ENCODE data around the gene BMP7.

The BMP7 gene

GRCh38 chr20:57209413-57209812 is 57.0 kb downstream of the BMP7 start:
- H3F3A ChIP-seq (ENCODE audit: low read depth) = no peaks in the 10 kb centered on the region
- H3K9ac ChIP-seq (ENCODE audit: low read depth, low read length, poor library complexity, severe bottlenecking) = no peak overlapping the region
- H3K9me3 ChIP-seq (ENCODE audit: insufficient read depth, low read depth, low read length) = no peaks in the 10 kb centered on the region
- no peak overlapping the region for H2AFZ ChIP-seq (ENCODE audit: low read length)
- no peaks in the 10 kb centered on the region for H3K79me2 ChIP-seq (ENCODE audit: insufficient read depth, low read length)
- H3K36me3 ChIP-seq (ENCODE audit: insufficient read depth, low read length) = no peaks in the 10 kb centered on the region
- no peaks in the 10 kb centered on the region for H3K27me3 ChIP-seq (ENCODE audit: insufficient read depth, low read length, poor library complexity, severe bottlenecking)
- no peak overlapping the region for H3K4me2 ChIP-seq (ENCODE audit: low read depth, low read length, poor library complexity, severe bottlenecking)
- no peaks in the 10 kb centered on the region for H3K4me1 ChIP-seq (ENCODE audit: insufficient read depth, low read length, poor library complexity, severe bottlenecking)
- TF ChIP-seq EZH2phosphoT487 (IDR thresholded peaks at IDR 0.05; ENCODE audit: borderline replicate concordance) (no peak), CTCF (conservative IDR thresholded peaks at IDR 0.05; ENCODE audit: low read length) (no peak)
- no peak overlapping the region for H3K4me3 ChIP-seq (ENCODE audit: low read length, poor library complexity, severe bottlenecking)
- no peaks in the 10 kb centered on the region for H3K9me2 ChIP-seq (replicated peaks; ENCODE audit: low read depth, low read length)
- H4K20me1 ChIP-seq (ENCODE audit: insufficient read depth, low read length, poor library complexity, severe bottlenecking) = no peaks in the 10 kb centered on the region

GRCh38 chr20:57208198-57208597 is 58.2 kb downstream of the BMP7 start:
- H3K27me3 ChIP-seq (ENCODE audit: insufficient read depth, low read length, poor library complexity, severe bottlenecking) = no peaks in the 10 kb centered on the region

GRCh38 chr20:57207251-57207650 is 59.2 kb downstream of the BMP7 start:
- no peaks in the 10 kb centered on the region for H3K27me3 ChIP-seq (ENCODE audit: insufficient read depth, low read length, poor library complexity, severe bottlenecking)
- no peaks in the 10 kb centered on the region for H4K20me1 ChIP-seq (ENCODE audit: insufficient read depth, low read length, poor library complexity, severe bottlenecking)
- no peak overlapping the region for H3K4me2 ChIP-seq (ENCODE audit: low read depth, low read length, poor library complexity, severe bottlenecking)
- no peak overlapping the region for H3K9ac ChIP-seq (ENCODE audit: low read depth, low read length, poor library complexity, severe bottlenecking)
- H3K4me1 ChIP-seq (ENCODE audit: insufficient read depth, low read length, poor library complexity, severe bottlenecking) = no peaks in the 10 kb centered on the region
- no peak overlapping the region for H3K4me3 ChIP-seq (ENCODE audit: low read length, poor library complexity, severe bottlenecking)
- TF ChIP-seq CTCF (conservative IDR thresholded peaks at IDR 0.05; ENCODE audit: low read length) (no peak), EZH2phosphoT487 (IDR thresholded peaks at IDR 0.05; ENCODE audit: borderline replicate concordance) (no peak)
- H2AFZ ChIP-seq (ENCODE audit: low read length) = no peak overlapping the region
- no peaks in the 10 kb centered on the region for H3K79me2 ChIP-seq (ENCODE audit: insufficient read depth, low read length)
- H3K36me3 ChIP-seq (ENCODE audit: insufficient read depth, low read length) = no peaks in the 10 kb centered on the region
- no peaks in the 10 kb centered on the region for H3K9me3 ChIP-seq (ENCODE audit: insufficient read depth, low read depth, low read length)
- no peaks in the 10 kb centered on the region for H3F3A ChIP-seq (ENCODE audit: low read depth)
- no peaks in the 10 kb centered on the region for H3K9me2 ChIP-seq (replicated peaks; ENCODE audit: low read depth, low read length)

More at GRCh38 chr20:57208198-57208597, 58.2 kb downstream of the BMP7 start:
- TF ChIP-seq CTCF (conservative IDR thresholded peaks at IDR 0.05; ENCODE audit: low read length) (no peak), EZH2phosphoT487 (IDR thresholded peaks at IDR 0.05; ENCODE audit: borderline replicate concordance) (no peak)
- H3K9ac ChIP-seq (ENCODE audit: low read depth, low read length, poor library complexity, severe bottlenecking) = no peak overlapping the region
- no peak overlapping the region for H2AFZ ChIP-seq (ENCODE audit: low read length)
- no peak overlapping the region for H3K4me3 ChIP-seq (ENCODE audit: low read length, poor library complexity, severe bottlenecking)
- no peaks in the 10 kb centered on the region for H3K36me3 ChIP-seq (ENCODE audit: insufficient read depth, low read length)
- H3K9me3 ChIP-seq (ENCODE audit: insufficient read depth, low read depth, low read length) = no peaks in the 10 kb centered on the region
- no peaks in the 10 kb centered on the region for H3K9me2 ChIP-seq (replicated peaks; ENCODE audit: low read depth, low read length)
- no peak overlapping the region for H3K4me2 ChIP-seq (ENCODE audit: low read depth, low read length, poor library complexity, severe bottlenecking)
- H3K4me1 ChIP-seq (ENCODE audit: insufficient read depth, low read length, poor library complexity, severe bottlenecking) = no peaks in the 10 kb centered on the region
- no peaks in the 10 kb centered on the region for H4K20me1 ChIP-seq (ENCODE audit: insufficient read depth, low read length, poor library complexity, severe bottlenecking)
- H3F3A ChIP-seq (ENCODE audit: low read depth) = no peaks in the 10 kb centered on the region
- H3K79me2 ChIP-seq (ENCODE audit: insufficient read depth, low read length) = no peaks in the 10 kb centered on the region
